H1 (cell line): ENCODE measurements around the gene GBA2. TPM values are rescaled to one million over a fixed set of nuclear protein-coding genes. Genes with fewer than 3 reads are reported as not detected.

Experiments used
- BRCA1 ChIP-seq: IDR thresholded peaks from 2 replicates; pipeline ENCODE4 v1.6.1; 2012; ENCODE audit warnings: low read depth, low read length, improper control_type of control experiment
- CEBPB ChIP-seq: IDR thresholded peaks from 2 replicates; pipeline ENCODE4 v1.6.1; 2012; ENCODE audit warnings: low read depth, low read length
- EP300 ChIP-seq, 2 experiments: IDR thresholded peaks; 1 replicate in 1 of 2; 2 replicates in 1 of 2; pipeline ENCODE4 v1.6.1; 2011 to 2012; ENCODE audit warnings: low read depth in 2 of 2, low read length in 2 of 2, mild to moderate bottlenecking in 2 of 2, borderline replicate concordance in 1 of 2, inconsistent platforms in 1 of 2, moderate library complexity in 1 of 2
- FOSL1 ChIP-seq: IDR thresholded peaks from 2 replicates; pipeline ENCODE4 v1.6.1; 2011; ENCODE audit warnings: mild to moderate bottlenecking, low read depth, low read length, moderate library complexity; ENCODE audit not compliant: insufficient read depth
- JUN ChIP-seq: IDR thresholded peaks from 2 replicates; pipeline ENCODE4 v1.6.1; 2011; ENCODE audit warnings: low read depth, mild to moderate bottlenecking, improper control_type of control experiment, low read length
- KDM1A ChIP-seq: fragments of 200-600, 300-600 bp; sonication (generic); IDR thresholded peaks from 2 replicates; pipeline ENCODE4 v1.7.1; 2016; ENCODE audit warnings: mild to moderate bottlenecking, low read length, borderline replicate concordance
- RFX5 ChIP-seq: IDR thresholded peaks from 2 replicates; pipeline ENCODE4 v1.6.1; 2011; ENCODE audit warnings: low read depth, low read length, improper control_type of control experiment, borderline replicate concordance
- SIRT6 ChIP-seq: IDR thresholded peaks from one replicate; pipeline ENCODE4 v1.7.1; 2012; ENCODE audit warnings: low read length, inconsistent platforms
- SP2 ChIP-seq: IDR thresholded peaks from 2 replicates; pipeline ENCODE4 v1.6.1; 2012; ENCODE audit warnings: mild to moderate bottlenecking, low read length, inconsistent platforms
- polyA plus RNA-seq, 7 experiments: library from polyadenylated mRNA; depleted of rRNA in 3 of 7; stranded (reverse) in 5 of 7; unstranded in 2 of 7; fragments of >200 nt in 5 of 7; fragments of 200-250 nt in 2 of 7; gene quantifications; 1 replicate in 5 of 7; 2 replicates in 1 of 7; 4 replicates in 1 of 7; pipeline versions ENCODE4 v1.2.1 to v1.2.3, GENCODE V29; 2011 to 2013; ENCODE audit warnings: missing spikeins in 2 of 7, mixed read lengths in 2 of 7
- total RNA-seq: library from RNA; stranded (reverse); fragmentation: NEBNext Ultra II Directional; extraction: Animal tissue kit (Norgen Biotek cat#: 25700); gene quantifications from 2 replicates; pipeline ENCODE4 v1.2.1, GENCODE V29; 2021
- TF ChIP-seq, protein P1 (sequence below): fragments of 300-600 bp; sonication (generic); IDR thresholded peaks from 2 replicates; pipeline ENCODE4 v1.7.1; 2012; ENCODE audit warnings: low read length, moderate library complexity, mild to moderate bottlenecking, inconsistent platforms; ENCODE audit not compliant: insufficient replicate concordance
- TF ChIP-seq, protein P2 (sequence below): IDR thresholded peaks from 2 replicates; pipeline ENCODE4 v1.6.1; 2012; ENCODE audit warnings: low read length, inconsistent platforms

Gene GBA2
- total and polyA plus RNA-seq, 2 of the 8 experiments (the other 6 are each of a cell fraction or from before 2014, with no cell fraction given) = 64.2 to 71.9 TPM

DNA sequence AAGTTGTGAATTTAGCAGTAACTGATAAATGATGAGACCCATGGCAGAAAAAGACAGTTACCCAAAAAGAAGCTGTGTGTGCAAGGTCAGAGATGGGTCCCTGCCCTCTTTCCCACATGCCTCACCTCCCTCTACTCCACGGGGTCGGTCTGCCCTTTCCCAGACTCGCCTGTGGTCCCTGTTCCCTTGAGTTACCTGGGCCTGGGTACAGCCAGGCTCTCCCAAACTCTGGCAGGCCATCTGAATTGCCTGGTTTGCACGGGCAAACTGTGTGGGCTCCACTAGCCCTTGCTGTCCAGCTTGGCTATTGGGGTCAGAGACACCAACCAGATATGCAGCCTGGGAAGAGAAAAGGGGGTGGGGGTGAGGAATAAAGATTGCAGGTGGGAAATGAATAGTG, 40.9 kb downstream of the GBA2 start (continued):
- TF ChIP-seq, protein P1, sequence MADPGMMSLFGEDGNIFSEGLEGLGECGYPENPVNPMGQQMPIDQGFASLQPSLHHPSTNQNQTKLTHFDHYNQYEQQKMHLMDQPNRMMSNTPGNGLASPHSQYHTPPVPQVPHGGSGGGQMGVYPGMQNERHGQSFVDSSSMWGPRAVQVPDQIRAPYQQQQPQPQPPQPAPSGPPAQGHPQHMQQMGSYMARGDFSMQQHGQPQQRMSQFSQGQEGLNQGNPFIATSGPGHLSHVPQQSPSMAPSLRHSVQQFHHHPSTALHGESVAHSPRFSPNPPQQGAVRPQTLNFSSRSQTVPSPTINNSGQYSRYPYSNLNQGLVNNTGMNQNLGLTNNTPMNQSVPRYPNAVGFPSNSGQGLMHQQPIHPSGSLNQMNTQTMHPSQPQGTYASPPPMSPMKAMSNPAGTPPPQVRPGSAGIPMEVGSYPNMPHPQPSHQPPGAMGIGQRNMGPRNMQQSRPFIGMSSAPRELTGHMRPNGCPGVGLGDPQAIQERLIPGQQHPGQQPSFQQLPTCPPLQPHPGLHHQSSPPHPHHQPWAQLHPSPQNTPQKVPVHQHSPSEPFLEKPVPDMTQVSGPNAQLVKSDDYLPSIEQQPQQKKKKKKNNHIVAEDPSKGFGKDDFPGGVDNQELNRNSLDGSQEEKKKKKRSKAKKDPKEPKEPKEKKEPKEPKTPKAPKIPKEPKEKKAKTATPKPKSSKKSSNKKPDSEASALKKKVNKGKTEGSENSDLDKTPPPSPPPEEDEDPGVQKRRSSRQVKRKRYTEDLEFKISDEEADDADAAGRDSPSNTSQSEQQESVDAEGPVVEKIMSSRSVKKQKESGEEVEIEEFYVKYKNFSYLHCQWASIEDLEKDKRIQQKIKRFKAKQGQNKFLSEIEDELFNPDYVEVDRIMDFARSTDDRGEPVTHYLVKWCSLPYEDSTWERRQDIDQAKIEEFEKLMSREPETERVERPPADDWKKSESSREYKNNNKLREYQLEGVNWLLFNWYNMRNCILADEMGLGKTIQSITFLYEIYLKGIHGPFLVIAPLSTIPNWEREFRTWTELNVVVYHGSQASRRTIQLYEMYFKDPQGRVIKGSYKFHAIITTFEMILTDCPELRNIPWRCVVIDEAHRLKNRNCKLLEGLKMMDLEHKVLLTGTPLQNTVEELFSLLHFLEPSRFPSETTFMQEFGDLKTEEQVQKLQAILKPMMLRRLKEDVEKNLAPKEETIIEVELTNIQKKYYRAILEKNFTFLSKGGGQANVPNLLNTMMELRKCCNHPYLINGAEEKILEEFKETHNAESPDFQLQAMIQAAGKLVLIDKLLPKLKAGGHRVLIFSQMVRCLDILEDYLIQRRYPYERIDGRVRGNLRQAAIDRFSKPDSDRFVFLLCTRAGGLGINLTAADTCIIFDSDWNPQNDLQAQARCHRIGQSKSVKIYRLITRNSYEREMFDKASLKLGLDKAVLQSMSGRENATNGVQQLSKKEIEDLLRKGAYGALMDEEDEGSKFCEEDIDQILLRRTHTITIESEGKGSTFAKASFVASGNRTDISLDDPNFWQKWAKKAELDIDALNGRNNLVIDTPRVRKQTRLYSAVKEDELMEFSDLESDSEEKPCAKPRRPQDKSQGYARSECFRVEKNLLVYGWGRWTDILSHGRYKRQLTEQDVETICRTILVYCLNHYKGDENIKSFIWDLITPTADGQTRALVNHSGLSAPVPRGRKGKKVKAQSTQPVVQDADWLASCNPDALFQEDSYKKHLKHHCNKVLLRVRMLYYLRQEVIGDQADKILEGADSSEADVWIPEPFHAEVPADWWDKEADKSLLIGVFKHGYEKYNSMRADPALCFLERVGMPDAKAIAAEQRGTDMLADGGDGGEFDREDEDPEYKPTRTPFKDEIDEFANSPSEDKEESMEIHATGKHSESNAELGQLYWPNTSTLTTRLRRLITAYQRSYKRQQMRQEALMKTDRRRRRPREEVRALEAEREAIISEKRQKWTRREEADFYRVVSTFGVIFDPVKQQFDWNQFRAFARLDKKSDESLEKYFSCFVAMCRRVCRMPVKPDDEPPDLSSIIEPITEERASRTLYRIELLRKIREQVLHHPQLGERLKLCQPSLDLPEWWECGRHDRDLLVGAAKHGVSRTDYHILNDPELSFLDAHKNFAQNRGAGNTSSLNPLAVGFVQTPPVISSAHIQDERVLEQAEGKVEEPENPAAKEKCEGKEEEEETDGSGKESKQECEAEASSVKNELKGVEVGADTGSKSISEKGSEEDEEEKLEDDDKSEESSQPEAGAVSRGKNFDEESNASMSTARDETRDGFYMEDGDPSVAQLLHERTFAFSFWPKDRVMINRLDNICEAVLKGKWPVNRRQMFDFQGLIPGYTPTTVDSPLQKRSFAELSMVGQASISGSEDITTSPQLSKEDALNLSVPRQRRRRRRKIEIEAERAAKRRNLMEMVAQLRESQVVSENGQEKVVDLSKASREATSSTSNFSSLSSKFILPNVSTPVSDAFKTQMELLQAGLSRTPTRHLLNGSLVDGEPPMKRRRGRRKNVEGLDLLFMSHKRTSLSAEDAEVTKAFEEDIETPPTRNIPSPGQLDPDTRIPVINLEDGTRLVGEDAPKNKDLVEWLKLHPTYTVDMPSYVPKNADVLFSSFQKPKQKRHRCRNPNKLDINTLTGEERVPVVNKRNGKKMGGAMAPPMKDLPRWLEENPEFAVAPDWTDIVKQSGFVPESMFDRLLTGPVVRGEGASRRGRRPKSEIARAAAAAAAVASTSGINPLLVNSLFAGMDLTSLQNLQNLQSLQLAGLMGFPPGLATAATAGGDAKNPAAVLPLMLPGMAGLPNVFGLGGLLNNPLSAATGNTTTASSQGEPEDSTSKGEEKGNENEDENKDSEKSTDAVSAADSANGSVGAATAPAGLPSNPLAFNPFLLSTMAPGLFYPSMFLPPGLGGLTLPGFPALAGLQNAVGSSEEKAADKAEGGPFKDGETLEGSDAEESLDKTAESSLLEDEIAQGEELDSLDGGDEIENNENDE = no peak
- no peak for TF ChIP-seq SP2
- TF ChIP-seq CEBPB = no peak
- TF ChIP-seq, protein P2, sequence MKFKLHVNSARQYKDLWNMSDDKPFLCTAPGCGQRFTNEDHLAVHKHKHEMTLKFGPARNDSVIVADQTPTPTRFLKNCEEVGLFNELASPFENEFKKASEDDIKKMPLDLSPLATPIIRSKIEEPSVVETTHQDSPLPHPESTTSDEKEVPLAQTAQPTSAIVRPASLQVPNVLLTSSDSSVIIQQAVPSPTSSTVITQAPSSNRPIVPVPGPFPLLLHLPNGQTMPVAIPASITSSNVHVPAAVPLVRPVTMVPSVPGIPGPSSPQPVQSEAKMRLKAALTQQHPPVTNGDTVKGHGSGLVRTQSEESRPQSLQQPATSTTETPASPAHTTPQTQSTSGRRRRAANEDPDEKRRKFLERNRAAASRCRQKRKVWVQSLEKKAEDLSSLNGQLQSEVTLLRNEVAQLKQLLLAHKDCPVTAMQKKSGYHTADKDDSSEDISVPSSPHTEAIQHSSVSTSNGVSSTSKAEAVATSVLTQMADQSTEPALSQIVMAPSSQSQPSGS = no peak
- TF ChIP-seq FOSL1 = no peak
- TF ChIP-seq SIRT6 = no peak
- no peak for TF ChIP-seq JUN
- no peak for TF ChIP-seq KDM1A
- TF ChIP-seq BRCA1 = no peak
- TF ChIP-seq EP300 (IDR thresholded peaks at IDR 0.05; ENCODE audit: borderline replicate concordance in 1 of 2, low read depth in 2 of 2, low read length in 2 of 2) = no peak
- no peak for TF ChIP-seq RFX5
